HepG2 (cell line): ENCODE results near the gene GLYR1. TPM values are rescaled to one million over a fixed set of nuclear protein-coding genes. Genes with fewer than 3 reads are reported as not detected.

Experiments used
- ATAC-seq: fragments of 200-7000 bp; cut with Tn5 transposase; 3 replicates; pipeline ENCODE4 v1.9.1; 2020; ENCODE audit warnings: mild to moderate bottlenecking, moderate library complexity
- BruUV-seq: library from RNA; stranded (reverse); fragments of 400-500 nt; replicated peaks from 2 replicates; lab custom pipeline; 2021; lab: Mats Ljungman, UMichigan
- CTCF ChIA-PET: fragments of 300-600 bp; formaldehyde crosslinking; extraction: SDS; loops from one replicate; lab custom pipeline; 2021; ENCODE audit warnings: low total read pairs, inconsistent platforms, low intra/inter-chr PET ratio; lab: Yijun Ruan, JAX
- POLR2A ChIA-PET: fragments of 350-600 bp; sonication (Branson Sonifier 250); formaldehyde crosslinking; loops from one replicate; lab custom pipeline; 2020; ENCODE audit warnings: antibody characterized with exemption, inconsistent platforms; lab: Yijun Ruan, JAX
- DNase-seq: peaks from one replicate; pipeline ENCODE4 v3.0.0-alpha.2; 2015; ENCODE audit warnings: low spot score
- FAIRE-seq: peaks from 3 replicates; lab custom pipeline; 2011; peaks lifted over from hg19 to GRCh38; lab: Jason Lieb, UNC
- H2AFZ ChIP-seq: one replicate; pipeline ENCODE4 v1.6.1; 2011; ENCODE audit warnings: low read length, inconsistent platforms
- H3K27ac ChIP-seq: fragments of 300-600 bp; 3 replicates; pipeline ENCODE4 v1.8.0; 2011; ENCODE audit warnings: mixed run types, mild to moderate bottlenecking, mixed read lengths, low read length, inconsistent platforms; ENCODE audit not compliant: insufficient read depth; ENCODE audit errors: extremely low read length
- H3K27me3 ChIP-seq, 2 experiments: fragments of 200-600 bp in 1 of 2; 2 replicates in 1 of 2; 3 replicates in 1 of 2; pipeline versions ENCODE4 v1.6.0 to v1.8.0; 2011; ENCODE audit warnings: low read length in 2 of 2, mild to moderate bottlenecking in 2 of 2, moderate library complexity in 2 of 2, inconsistent platforms in 1 of 2; ENCODE audit not compliant: insufficient read depth in 2 of 2, control insufficient read depth in 1 of 2
- H3K36me3 ChIP-seq, 2 experiments: fragments of 200-600 bp in 1 of 2; replicated peaks in 1 of 2; 2 replicates in 1 of 2; 3 replicates in 1 of 2; pipeline versions ENCODE4 v1.5.1 to v1.8.0; 2011; ENCODE audit warnings: low read length in 2 of 2, inconsistent platforms in 1 of 2; ENCODE audit not compliant: insufficient read depth in 2 of 2, control insufficient read depth in 1 of 2
- H3K4me1 ChIP-seq: 2 replicates; pipeline ENCODE4 v1.5.1; 2012; ENCODE audit warnings: low read length, inconsistent platforms; ENCODE audit not compliant: insufficient read depth
- H3K4me2 ChIP-seq: 2 replicates; pipeline ENCODE4 v1.6.0; 2011; ENCODE audit warnings: low read depth, low read length, inconsistent platforms
- H3K4me3 ChIP-seq, 3 experiments: fragments of 200-600 bp in 1 of 3; sonication (generic), shearing (Covaris generic) in 1 of 3; replicated peaks in 1 of 3; 2 replicates each; pipeline ENCODE4 v1.5.1; 2011 to 2016; ENCODE audit warnings: low read length in 3 of 3, inconsistent platforms in 2 of 3, low read depth in 2 of 3, mild to moderate bottlenecking in 2 of 3, control low read depth in 1 of 3, mixed read lengths in 1 of 3; ENCODE audit not compliant: insufficient read depth in 1 of 3
- H3K79me2 ChIP-seq: one replicate; pipeline ENCODE4 v1.6.1; 2011; ENCODE audit warnings: low read length, inconsistent platforms; ENCODE audit not compliant: insufficient read depth
- H3K9ac ChIP-seq: 2 replicates; pipeline ENCODE4 v1.6.0; 2011; ENCODE audit warnings: mild to moderate bottlenecking, low read depth, low read length, inconsistent platforms; ENCODE audit not compliant: insufficient read depth
- H3K9me3 ChIP-seq: 2 replicates; pipeline ENCODE4 v1.5.1; 2012; ENCODE audit warnings: mild to moderate bottlenecking, low read length
- H4K20me1 ChIP-seq: 2 replicates; pipeline ENCODE4 v1.6.0; 2011; ENCODE audit warnings: inconsistent platforms, mild to moderate bottlenecking, low read length, moderate library complexity; ENCODE audit not compliant: insufficient read depth
- FOXC1 ChIP-seq: sonication (generic); formaldehyde crosslinking; IDR thresholded peaks from 2 replicates; pipeline ENCODE4 v1.8.0; 2022; ENCODE audit warnings: mild to moderate bottlenecking, missing genetic modification reagents, borderline replicate concordance
- IRF2 ChIP-seq: IDR thresholded peaks from 2 replicates; pipeline ENCODE4 v1.6.1; 2018; ENCODE audit warnings: missing genetic modification reagents, missing compliant biosample characterization
- MTF2 ChIP-seq: sonication (generic); formaldehyde crosslinking; IDR thresholded peaks from 2 replicates; pipeline ENCODE4 v1.5.0; 2020; ENCODE audit warnings: missing genetic modification reagents, borderline replicate concordance
- PRDM4 ChIP-seq: sonication (generic); formaldehyde crosslinking; IDR thresholded peaks from 2 replicates; pipeline ENCODE4 v1.9.0; 2021; ENCODE audit warnings: missing genetic modification reagents, borderline replicate concordance
- ZMYM3 ChIP-seq: sonication (generic); formaldehyde crosslinking; IDR thresholded peaks from 2 replicates; pipeline ENCODE4 v1.5.1; 2020; ENCODE audit warnings: mild to moderate bottlenecking, missing genetic modification reagents
- ZNF180 ChIP-seq: sonication (generic); formaldehyde crosslinking; IDR thresholded peaks from 2 replicates; pipeline ENCODE4 v1.4.0; 2020; ENCODE audit warnings: low read depth, missing genetic modification reagents, borderline replicate concordance
- ZNF614 ChIP-seq: IDR thresholded peaks from 2 replicates; pipeline ENCODE4 v1.6.1; 2018; ENCODE audit warnings: missing biosample characterization, missing genetic modification reagents, inconsistent platforms, borderline replicate concordance
- WGBS: methylation state at CpG from one replicate; pipeline ENCODE4 v1.1.6; 2017; ENCODE audit warnings: low lambda C conversion rate; 5-methylcytosine and 5-hydroxymethylcytosine counted together
- in situ Hi-C: cut with HindIII; loops from 2 replicates; pipeline ENCODE4 v1.10.0; 2017; ENCODE audit warnings: low pct_unique_long_range_greater_than_20kb; ENCODE audit not compliant: extremely low pct_ligation_motif_present
- intact Hi-C: fragments of 100-400 bp; cut with micrococcal nuclease; formaldehyde crosslinking; loops from one replicate; pipeline ENCODE4 v1.10.0; 2022; ENCODE audit not compliant: unreplicated experiment
- polyA plus RNA-seq, 8 experiments: library from polyadenylated mRNA; depleted of rRNA in 3 of 8; stranded (reverse) in 7 of 8; unstranded in 1 of 8; fragments of >200 nt; fragmentation: Illumina TruSeq in 4 of 8; extraction: Trizol in 4 of 8; gene quantifications; 2 replicates each; pipeline versions ENCODE4 v1.2.1 to v1.2.3, GENCODE V29; 2011 to 2016; ENCODE audit warnings: low read depth in 4 of 8, missing spikeins in 1 of 8, mixed read lengths in 1 of 8; ENCODE audit not compliant: insufficient read depth in 1 of 8
- total RNA-seq, 5 experiments: library from RNA; depleted of rRNA; stranded (reverse); fragments of >200 nt; fragmentation: Illumina TruSeq; extraction: Trizol; gene quantifications; 2 replicates each; pipeline ENCODE4 v1.2.3, GENCODE V29; 2016; ENCODE audit warnings: low read depth in 1 of 5

The GLYR1 gene
- total and polyA plus RNA-seq, 2 of the 13 experiments (the other 11 are each of a cell fraction or from before 2014, with no cell fraction given): 28.3 to 48.7 TPM

- Histone ChIP-seq H2AFZ (no peak overlapping the region), H3K79me2 (peaks cover 8% of the 10 kb centered on the region), H3K36me3 (peaks cover 19 to 73% of the 10 kb centered on the region in 2 experiments), H3K9ac (no peak overlapping the region), H3K4me3 (no peak overlapping the region), H3K9me3 (no peaks in the 10 kb centered on the region), H3K27me3 (no peaks in the 10 kb centered on the region), H3K27ac (no peak overlapping the region), H4K20me1 (no peaks in the 10 kb centered on the region), H3K4me2 (no peak overlapping the region), H3K4me1 (no peaks in the 10 kb centered on the region)
- no peak for TF ChIP-seq ZNF614 (CRISPR knock-in tag)
- TF ChIP-seq IRF2 (CRISPR knock-in tag): no peak
- no peak for TF ChIP-seq FOXC1 (CRISPR knock-in tag)
- TF ChIP-seq MTF2 (CRISPR knock-in tag): no peak
- TF ChIP-seq ZMYM3 (CRISPR knock-in tag): no peak
- no peak for TF ChIP-seq ZNF180 (CRISPR knock-in tag)
- TF ChIP-seq PRDM4: no peak
- POLR2A ChIA-PET: interaction anchor here (1.0 kb wide), 1 partner anchor 121 kb away, joined by 6 read pairs; the partner anchor contains the start of gene SEC14L5
- 94% methylated on average over 2 of the region's 2 CpGs for WGBS
- in situ Hi-C loops (no loop called here), intact Hi-C loops (no loop called here)
- no peak for ATAC-seq
- BruUV-seq: no TSS peak
- DNase-seq: no peak
- CTCF ChIA-PET: no interaction called here
- FAIRE-seq: no peak
Measured at GRCh38 chr16:4836727-4837126, 10.4 kb downstream of the GLYR1 start.
